H1 (cell line): ENCODE data around the gene ABCC2. TPM values are rescaled to one million over a fixed set of nuclear protein-coding genes. Genes with fewer than 3 reads are reported as not detected.

ENCODE experiments used
- CEBPB ChIP-seq: IDR thresholded peaks from 2 replicates; pipeline ENCODE4 v1.6.1; 2012; ENCODE audit warnings: low read depth, low read length
- CHD1 ChIP-seq: IDR thresholded peaks from 2 replicates; pipeline ENCODE4 v1.6.1; 2012; ENCODE audit warnings: low read depth, low read length, improper control_type of control experiment
- JUN ChIP-seq: IDR thresholded peaks from 2 replicates; pipeline ENCODE4 v1.6.1; 2011; ENCODE audit warnings: low read depth, mild to moderate bottlenecking, improper control_type of control experiment, low read length
- KDM1A ChIP-seq: fragments of 200-600, 300-600 bp; sonication (generic); IDR thresholded peaks from 2 replicates; pipeline ENCODE4 v1.7.1; 2016; ENCODE audit warnings: mild to moderate bottlenecking, low read length, borderline replicate concordance
- KDM4A ChIP-seq: IDR thresholded peaks from one replicate; pipeline ENCODE4 v1.7.1; 2012; ENCODE audit warnings: low read depth, mild to moderate bottlenecking, moderate library complexity, low read length, inconsistent platforms; ENCODE audit not compliant: severe bottlenecking
- MAFK ChIP-seq: IDR thresholded peaks from 2 replicates; pipeline ENCODE4 v1.6.1; 2012; ENCODE audit warnings: low read depth, mild to moderate bottlenecking, improper control_type of control experiment, low read length
- NANOG ChIP-seq: IDR thresholded peaks from 2 replicates; pipeline ENCODE4 v1.6.1; 2011; ENCODE audit warnings: low read length, low read depth, mild to moderate bottlenecking, inconsistent platforms; ENCODE audit not compliant: insufficient read depth, poor library complexity, severe bottlenecking
- SP2 ChIP-seq: IDR thresholded peaks from 2 replicates; pipeline ENCODE4 v1.6.1; 2012; ENCODE audit warnings: mild to moderate bottlenecking, low read length, inconsistent platforms
- SRF ChIP-seq: IDR thresholded peaks from 2 replicates; pipeline ENCODE4 v1.6.1; 2011; ENCODE audit warnings: mild to moderate bottlenecking, low read depth, low read length, moderate library complexity
- ZNF274 ChIP-seq: IDR thresholded peaks from 2 replicates; pipeline ENCODE4 v1.7.0; 2012; ENCODE audit warnings: low read length, borderline replicate concordance; ENCODE audit errors: extremely low read depth
- polyA plus RNA-seq, 7 experiments: library from polyadenylated mRNA; depleted of rRNA in 3 of 7; stranded (reverse) in 5 of 7; unstranded in 2 of 7; fragments of >200 nt in 5 of 7; fragments of 200-250 nt in 2 of 7; gene quantifications; 1 replicate in 5 of 7; 2 replicates in 1 of 7; 4 replicates in 1 of 7; pipeline versions ENCODE4 v1.2.1 to v1.2.3, GENCODE V29; 2011 to 2013; ENCODE audit warnings: missing spikeins in 2 of 7, mixed read lengths in 2 of 7
- total RNA-seq: library from RNA; stranded (reverse); fragmentation: NEBNext Ultra II Directional; extraction: Animal tissue kit (Norgen Biotek cat#: 25700); gene quantifications from 2 replicates; pipeline ENCODE4 v1.2.1, GENCODE V29; 2021
- TF ChIP-seq, protein P1 (sequence below): fragments of 300-600 bp; sonication (generic); IDR thresholded peaks from 2 replicates; pipeline ENCODE4 v1.7.1; 2012; ENCODE audit warnings: low read length, moderate library complexity, mild to moderate bottlenecking, inconsistent platforms; ENCODE audit not compliant: insufficient replicate concordance

ABCC2 gene
- total and polyA plus RNA-seq, 2 of the 8 experiments (the other 6 are each of a cell fraction or from before 2014, with no cell fraction given) = 0.74 to 1.1 TPM

DNA sequence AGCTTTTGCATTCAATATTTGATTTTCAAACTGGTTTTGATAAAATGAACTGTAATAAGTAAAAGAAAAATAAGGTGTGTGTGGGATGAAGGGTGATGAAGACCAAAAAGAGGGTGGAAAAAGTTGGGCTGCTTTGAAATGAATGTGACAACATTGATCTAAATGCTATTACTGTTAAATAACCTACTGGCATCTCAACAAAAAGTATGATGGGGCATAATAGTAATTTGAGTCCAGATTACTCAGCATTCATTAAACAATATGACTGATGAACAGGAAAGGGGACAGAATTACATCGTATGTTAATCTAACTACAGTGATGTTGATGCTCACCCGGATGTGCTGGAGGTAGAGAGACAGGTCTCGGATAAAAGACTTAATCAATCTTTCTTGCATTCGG, 112.2 kb downstream of the ABCC2 start (continued):
- TF ChIP-seq, protein P1, sequence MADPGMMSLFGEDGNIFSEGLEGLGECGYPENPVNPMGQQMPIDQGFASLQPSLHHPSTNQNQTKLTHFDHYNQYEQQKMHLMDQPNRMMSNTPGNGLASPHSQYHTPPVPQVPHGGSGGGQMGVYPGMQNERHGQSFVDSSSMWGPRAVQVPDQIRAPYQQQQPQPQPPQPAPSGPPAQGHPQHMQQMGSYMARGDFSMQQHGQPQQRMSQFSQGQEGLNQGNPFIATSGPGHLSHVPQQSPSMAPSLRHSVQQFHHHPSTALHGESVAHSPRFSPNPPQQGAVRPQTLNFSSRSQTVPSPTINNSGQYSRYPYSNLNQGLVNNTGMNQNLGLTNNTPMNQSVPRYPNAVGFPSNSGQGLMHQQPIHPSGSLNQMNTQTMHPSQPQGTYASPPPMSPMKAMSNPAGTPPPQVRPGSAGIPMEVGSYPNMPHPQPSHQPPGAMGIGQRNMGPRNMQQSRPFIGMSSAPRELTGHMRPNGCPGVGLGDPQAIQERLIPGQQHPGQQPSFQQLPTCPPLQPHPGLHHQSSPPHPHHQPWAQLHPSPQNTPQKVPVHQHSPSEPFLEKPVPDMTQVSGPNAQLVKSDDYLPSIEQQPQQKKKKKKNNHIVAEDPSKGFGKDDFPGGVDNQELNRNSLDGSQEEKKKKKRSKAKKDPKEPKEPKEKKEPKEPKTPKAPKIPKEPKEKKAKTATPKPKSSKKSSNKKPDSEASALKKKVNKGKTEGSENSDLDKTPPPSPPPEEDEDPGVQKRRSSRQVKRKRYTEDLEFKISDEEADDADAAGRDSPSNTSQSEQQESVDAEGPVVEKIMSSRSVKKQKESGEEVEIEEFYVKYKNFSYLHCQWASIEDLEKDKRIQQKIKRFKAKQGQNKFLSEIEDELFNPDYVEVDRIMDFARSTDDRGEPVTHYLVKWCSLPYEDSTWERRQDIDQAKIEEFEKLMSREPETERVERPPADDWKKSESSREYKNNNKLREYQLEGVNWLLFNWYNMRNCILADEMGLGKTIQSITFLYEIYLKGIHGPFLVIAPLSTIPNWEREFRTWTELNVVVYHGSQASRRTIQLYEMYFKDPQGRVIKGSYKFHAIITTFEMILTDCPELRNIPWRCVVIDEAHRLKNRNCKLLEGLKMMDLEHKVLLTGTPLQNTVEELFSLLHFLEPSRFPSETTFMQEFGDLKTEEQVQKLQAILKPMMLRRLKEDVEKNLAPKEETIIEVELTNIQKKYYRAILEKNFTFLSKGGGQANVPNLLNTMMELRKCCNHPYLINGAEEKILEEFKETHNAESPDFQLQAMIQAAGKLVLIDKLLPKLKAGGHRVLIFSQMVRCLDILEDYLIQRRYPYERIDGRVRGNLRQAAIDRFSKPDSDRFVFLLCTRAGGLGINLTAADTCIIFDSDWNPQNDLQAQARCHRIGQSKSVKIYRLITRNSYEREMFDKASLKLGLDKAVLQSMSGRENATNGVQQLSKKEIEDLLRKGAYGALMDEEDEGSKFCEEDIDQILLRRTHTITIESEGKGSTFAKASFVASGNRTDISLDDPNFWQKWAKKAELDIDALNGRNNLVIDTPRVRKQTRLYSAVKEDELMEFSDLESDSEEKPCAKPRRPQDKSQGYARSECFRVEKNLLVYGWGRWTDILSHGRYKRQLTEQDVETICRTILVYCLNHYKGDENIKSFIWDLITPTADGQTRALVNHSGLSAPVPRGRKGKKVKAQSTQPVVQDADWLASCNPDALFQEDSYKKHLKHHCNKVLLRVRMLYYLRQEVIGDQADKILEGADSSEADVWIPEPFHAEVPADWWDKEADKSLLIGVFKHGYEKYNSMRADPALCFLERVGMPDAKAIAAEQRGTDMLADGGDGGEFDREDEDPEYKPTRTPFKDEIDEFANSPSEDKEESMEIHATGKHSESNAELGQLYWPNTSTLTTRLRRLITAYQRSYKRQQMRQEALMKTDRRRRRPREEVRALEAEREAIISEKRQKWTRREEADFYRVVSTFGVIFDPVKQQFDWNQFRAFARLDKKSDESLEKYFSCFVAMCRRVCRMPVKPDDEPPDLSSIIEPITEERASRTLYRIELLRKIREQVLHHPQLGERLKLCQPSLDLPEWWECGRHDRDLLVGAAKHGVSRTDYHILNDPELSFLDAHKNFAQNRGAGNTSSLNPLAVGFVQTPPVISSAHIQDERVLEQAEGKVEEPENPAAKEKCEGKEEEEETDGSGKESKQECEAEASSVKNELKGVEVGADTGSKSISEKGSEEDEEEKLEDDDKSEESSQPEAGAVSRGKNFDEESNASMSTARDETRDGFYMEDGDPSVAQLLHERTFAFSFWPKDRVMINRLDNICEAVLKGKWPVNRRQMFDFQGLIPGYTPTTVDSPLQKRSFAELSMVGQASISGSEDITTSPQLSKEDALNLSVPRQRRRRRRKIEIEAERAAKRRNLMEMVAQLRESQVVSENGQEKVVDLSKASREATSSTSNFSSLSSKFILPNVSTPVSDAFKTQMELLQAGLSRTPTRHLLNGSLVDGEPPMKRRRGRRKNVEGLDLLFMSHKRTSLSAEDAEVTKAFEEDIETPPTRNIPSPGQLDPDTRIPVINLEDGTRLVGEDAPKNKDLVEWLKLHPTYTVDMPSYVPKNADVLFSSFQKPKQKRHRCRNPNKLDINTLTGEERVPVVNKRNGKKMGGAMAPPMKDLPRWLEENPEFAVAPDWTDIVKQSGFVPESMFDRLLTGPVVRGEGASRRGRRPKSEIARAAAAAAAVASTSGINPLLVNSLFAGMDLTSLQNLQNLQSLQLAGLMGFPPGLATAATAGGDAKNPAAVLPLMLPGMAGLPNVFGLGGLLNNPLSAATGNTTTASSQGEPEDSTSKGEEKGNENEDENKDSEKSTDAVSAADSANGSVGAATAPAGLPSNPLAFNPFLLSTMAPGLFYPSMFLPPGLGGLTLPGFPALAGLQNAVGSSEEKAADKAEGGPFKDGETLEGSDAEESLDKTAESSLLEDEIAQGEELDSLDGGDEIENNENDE = no peak
- no peak for TF ChIP-seq ZNF274
- TF ChIP-seq CEBPB = no peak
- TF ChIP-seq SP2 = no peak
- TF ChIP-seq NANOG = no peak
- TF ChIP-seq CHD1 = no peak
- TF ChIP-seq MAFK = no peak
- no peak for TF ChIP-seq JUN
- TF ChIP-seq KDM4A = no peak
- no peak for TF ChIP-seq KDM1A
- no peak for TF ChIP-seq SRF
